Stimulated activated naive CD8-positive, alpha-beta T cell treated with anti-CD3 and anti-CD28 coated beads, Interleukin-15, amount 100 ng/mL, for 72 hours (primary cell): Measurements from ENCODE around the gene CCDC179.
A peak's percentile ranks its signal among the peaks of the same experiment; 100 is the strongest.

Source experiments
- ATAC-seq: fragments of 150-1000 bp; cut with Tn5 transposase; 2 replicates; pipeline ENCODE4 v1.10.0; 2021; ENCODE audit warnings: mild to moderate bottlenecking, moderate library complexity
- DNase-seq, 2 donors: peaks; one replicate each; pipeline ENCODE4 v3.0.0; 2021 to 2022
- H3K27ac Mint-ChIP-seq, 2 donors: one replicate each; pipeline ENCODE4 v1.8.0; 2022; ENCODE audit warnings: mild to moderate bottlenecking in 2 of 2, mixed read lengths in 2 of 2, moderate library complexity in 2 of 2
- H3K27me3 Mint-ChIP-seq: one replicate; pipeline ENCODE4 v1.8.0; 2022; ENCODE audit warnings: mixed read lengths
- H3K4me1 Mint-ChIP-seq: one replicate; pipeline ENCODE4 v1.8.0; 2022; ENCODE audit warnings: mild to moderate bottlenecking, mixed read lengths
- H3K4me3 Mint-ChIP-seq, 2 donors: one replicate each; pipeline ENCODE4 v1.8.0; 2022; ENCODE audit warnings: mild to moderate bottlenecking in 2 of 2, mixed read lengths in 2 of 2, moderate library complexity in 1 of 2
- H3K9me3 Mint-ChIP-seq, 2 donors: one replicate each; pipeline ENCODE4 v1.8.0; 2022; ENCODE audit warnings: mixed read lengths in 2 of 2

Gene CCDC179

DNA sequence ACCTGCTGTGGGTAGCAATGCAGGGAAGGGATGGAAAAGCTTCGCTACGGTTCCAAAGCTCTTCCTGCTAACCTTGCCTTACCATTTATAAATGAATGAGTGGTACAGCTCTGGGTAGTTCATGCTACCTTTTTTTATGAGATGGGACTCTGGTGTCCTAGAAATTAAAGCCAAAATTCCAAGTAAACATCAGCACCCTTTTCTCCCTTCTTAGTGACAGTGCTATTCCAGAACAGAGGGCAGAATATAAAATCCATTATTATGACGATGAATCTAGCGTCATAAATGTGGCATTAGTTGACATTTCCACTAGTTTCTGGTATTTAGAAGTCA, 30.2 kb downstream of the CCDC179 start:
- ATAC-seq (no peak), DNase-seq (no peak)
- Mint-ChIP-seq H3K4me1 (peaks cover 7% of the 10 kb centered on the region), H3K27me3 (no peaks in the 10 kb centered on the region), H3K9me3 (no peaks in the 10 kb centered on the region), H3K4me3 (peak overlapping the region; percentile 89 to 90), H3K27ac (peak overlapping the region in 1 of 2 donors; percentile 87)

DNA sequence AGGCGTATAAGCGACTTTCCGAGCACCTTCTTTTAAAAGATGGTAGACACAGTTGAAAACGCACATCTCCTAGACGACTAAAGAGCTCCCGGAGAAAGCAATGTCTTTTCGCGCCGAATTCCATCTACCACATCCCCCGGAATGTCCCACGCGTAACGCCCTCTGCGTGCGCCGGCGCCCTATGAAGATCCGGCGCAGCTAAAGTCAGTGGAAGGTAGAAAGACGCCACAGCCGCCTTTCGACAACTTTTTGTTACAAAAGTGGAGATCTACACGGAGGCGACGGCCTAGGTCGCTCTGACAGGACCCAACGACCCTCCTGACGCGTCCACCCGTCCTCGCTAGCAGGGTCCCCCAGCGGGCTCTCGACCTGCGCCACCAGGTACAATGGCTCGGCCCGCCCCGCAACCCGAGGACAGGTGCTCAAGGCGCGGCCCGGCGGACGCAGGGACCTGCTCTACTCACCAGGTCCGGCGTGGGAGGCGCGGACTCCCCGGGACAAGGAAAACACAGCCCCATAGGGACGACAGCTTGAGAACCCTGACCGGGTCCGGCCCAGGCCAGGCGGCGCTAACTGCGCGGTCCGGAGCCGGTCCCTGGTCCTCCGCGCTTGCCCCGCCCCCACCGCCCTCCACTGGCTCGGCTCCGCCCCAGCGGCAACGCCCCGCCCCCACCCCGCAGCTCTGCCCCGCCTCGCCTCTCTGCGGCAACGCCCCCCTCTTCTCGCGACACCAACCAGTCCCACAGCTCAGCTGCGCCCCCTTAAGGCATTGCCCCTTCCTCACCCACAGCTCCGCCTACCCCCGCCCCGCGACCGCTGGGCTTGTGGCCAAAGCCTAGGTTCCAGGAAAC, 30.8 kb downstream of the CCDC179 start, which contains the start of gene SVIP:
SVIP (minus strand) TSS at position 571 of the 851 bp plus-strand sequence; CDS start at position 518, 53 bp downstream.
- Mint-ChIP-seq H3K4me1 (peaks cover 7% of the 10 kb centered on the region), H3K27ac (peak within 1 kb of the TSS; percentile 90 to 93), H3K9me3 (no peaks in the 10 kb centered on the region), H3K27me3 (no peaks in the 10 kb centered on the region), H3K4me3 (peak within 1 kb of the TSS; percentile 89 to 90)
- ATAC-seq (peak; percentile 87), DNase-seq (peak; percentile 90 to 91)

DNA sequence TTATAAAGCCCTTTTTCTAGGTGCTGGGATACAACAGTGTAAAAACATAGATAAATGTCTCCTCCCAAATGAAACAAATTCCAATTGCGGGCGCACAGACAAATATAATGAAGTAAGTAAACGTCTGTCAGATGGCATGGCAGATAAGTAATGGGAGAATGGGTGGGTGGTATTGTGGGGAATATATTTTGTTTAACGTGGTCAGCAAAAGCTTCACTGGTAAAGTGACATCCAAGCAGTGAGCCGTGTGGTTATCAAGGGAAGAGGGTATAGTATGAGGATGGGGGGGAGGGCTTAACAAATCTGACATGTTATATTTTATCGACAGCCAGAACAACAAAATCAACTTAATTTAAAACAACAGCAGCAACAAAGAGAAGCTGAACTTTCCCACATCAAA, 31.9 kb downstream of the CCDC179 start:
- Mint-ChIP-seq H3K4me3 (peak overlapping the region; percentile 89 to 90), H3K27ac (peak overlapping the region; percentile 90 to 93), H3K27me3 (no peaks in the 10 kb centered on the region), H3K9me3 (no peaks in the 10 kb centered on the region), H3K4me1 (peaks cover 7% of the 10 kb centered on the region)
- DNase-seq (no peak), ATAC-seq (no peak)

DNA sequence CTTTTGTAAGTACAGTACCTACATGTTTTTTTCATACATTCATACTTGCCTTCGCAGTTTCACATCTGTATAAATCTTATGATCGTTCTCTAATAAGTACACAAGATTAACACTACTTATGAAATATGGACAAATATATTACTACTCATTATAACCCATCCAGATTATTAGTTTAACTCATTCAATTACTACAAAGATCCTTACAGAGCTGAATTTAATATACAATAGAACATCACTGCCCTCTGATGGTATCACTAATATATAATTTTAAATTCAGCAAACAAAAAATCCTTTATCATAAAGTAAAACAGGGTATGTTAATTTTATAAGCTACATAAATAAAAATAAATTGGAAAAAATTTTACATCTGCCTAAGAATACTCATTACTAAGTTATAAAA, 38.1 kb downstream of the CCDC179 start:
- ATAC-seq = no peak
- no peak for DNase-seq
- peaks cover 0 to 11% of the 10 kb centered on the region in 2 donors for H3K9me3 Mint-ChIP-seq
- H3K4me1 Mint-ChIP-seq = no peaks in the 10 kb centered on the region
- no peak overlapping the region for H3K4me3 Mint-ChIP-seq
- H3K27ac Mint-ChIP-seq = no peak overlapping the region
- no peaks in the 10 kb centered on the region for H3K27me3 Mint-ChIP-seq

DNA sequence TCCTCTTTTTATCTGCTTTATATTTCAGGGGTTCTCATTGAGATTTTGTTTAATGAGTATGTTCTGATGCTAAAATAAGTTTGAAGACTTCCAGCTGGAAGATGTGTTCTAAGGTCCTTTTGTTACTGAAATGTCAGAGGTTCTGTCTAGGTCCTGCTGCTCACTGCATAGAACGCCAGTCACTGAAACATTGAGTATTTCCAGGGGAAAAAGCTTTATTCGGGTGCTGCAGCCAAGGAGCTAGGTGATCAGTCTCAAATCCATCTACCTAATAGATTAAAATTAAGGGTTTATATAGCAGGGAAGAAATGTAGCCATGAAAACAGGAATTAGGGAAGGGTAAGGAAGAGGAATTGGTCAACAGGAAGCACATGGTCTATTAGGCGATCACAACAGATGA, 50.4 kb downstream of the CCDC179 start:
- Mint-ChIP-seq H3K27me3 (no peaks in the 10 kb centered on the region), H3K9me3 (peaks cover 8 to 9% of the 10 kb centered on the region in 2 donors), H3K4me3 (no peak overlapping the region), H3K27ac (no peak overlapping the region), H3K4me1 (no peaks in the 10 kb centered on the region)
- DNase-seq (no peak), ATAC-seq (no peak)

DNA sequence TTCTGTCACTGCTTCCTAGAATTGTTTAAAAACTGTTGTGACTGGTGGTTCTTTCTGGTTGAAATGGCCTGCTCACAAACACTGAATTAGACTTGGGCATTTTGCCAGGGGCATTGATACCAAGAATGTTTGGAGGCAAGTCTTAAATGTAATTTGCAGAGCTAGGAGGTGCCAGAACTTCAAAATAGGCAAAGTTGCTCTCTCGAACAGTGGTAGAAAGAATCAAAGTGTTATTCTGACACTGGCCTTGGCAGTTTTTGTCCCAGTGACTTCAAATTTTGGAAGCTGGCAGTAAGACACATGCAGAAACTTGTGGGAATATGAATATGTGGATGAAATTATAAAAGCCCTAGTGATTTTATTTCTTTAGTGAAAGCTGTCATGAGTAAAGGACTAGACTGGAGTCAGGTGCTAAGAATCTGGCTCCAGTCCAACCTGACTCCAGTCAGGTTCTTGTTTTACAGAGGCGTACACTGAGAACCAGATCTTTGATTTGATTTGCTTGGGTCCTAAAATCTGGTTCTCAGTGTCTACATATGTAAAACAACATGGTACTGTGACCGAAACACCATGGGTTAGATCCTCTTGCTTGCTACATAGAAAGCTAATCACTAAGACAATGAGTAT, 51.6 kb downstream of the CCDC179 start:
- no peak for DNase-seq
- H3K4me3 Mint-ChIP-seq = no peak overlapping the region
- no peaks in the 10 kb centered on the region for H3K4me1 Mint-ChIP-seq
- ATAC-seq = no peak
- no peak overlapping the region for H3K27ac Mint-ChIP-seq
- H3K27me3 Mint-ChIP-seq = no peaks in the 10 kb centered on the region
- H3K9me3 Mint-ChIP-seq = peaks cover 8 to 9% of the 10 kb centered on the region in 2 donors

DNA sequence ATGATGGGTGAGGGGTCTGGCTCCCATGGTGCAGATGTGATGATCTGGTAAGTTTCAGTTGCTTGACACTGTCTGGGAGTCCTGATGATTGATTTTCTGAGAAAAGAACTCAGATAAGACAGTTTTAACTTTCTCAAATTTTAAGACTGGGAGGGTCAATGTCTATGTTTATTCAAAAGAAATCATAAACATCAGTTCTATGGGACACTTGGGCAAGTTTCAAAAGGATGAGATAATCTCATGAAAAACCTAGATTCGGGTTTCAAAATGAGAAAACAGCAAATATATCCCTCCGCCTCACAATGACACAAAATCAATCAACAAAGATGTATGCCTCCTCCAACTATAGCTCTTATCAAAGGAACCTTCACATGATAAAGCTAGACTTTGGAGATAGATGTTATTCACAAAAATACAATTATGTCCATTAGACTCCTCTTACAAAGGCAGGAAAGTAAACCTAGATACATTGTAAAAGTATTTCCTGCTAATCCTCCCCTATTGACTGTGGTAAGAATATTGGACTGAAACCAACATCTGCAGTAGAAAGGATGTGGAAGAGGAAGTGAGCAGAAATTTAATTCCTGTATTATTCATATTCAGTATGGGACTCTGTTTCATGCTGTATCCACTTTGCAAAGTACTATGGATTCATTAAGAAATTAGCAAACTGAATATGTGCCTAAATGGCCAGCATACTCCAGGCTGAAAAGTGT, 52.3 kb downstream of the CCDC179 start:
- H3K4me1 Mint-ChIP-seq = no peaks in the 10 kb centered on the region
- ATAC-seq (no peak), DNase-seq (no peak)
- H3K4me3 Mint-ChIP-seq = no peak overlapping the region
- H3K27me3 Mint-ChIP-seq = no peaks in the 10 kb centered on the region
- no peak overlapping the region for H3K27ac Mint-ChIP-seq
- H3K9me3 Mint-ChIP-seq = peaks cover 8 to 9% of the 10 kb centered on the region in 2 donors

DNA sequence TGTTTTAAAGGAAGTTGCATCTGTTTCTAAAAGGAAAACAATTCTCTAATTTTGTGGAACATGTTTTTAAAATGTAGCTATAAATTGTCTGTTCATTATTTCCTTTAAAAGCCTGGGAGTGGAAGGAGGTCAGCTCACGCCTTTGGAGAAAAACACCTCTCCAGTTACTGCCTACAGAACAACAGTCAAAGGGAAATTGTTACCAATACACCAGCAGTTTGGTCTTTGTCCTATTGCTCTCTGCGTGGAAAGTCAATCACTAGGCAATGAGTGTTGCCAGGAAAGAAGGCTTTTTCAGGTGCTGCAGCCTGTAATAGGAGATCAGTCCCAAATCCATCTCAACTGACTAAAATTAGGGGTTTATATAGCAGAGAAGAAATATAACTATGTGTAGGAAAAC, 52.9 kb downstream of the CCDC179 start:
- H3K4me1 Mint-ChIP-seq = no peaks in the 10 kb centered on the region
- ATAC-seq = no peak
- peaks cover 8 to 9% of the 10 kb centered on the region in 2 donors for H3K9me3 Mint-ChIP-seq
- DNase-seq = no peak
- no peaks in the 10 kb centered on the region for H3K27me3 Mint-ChIP-seq
- H3K27ac Mint-ChIP-seq = no peak overlapping the region
- H3K4me3 Mint-ChIP-seq = no peak overlapping the region

DNA sequence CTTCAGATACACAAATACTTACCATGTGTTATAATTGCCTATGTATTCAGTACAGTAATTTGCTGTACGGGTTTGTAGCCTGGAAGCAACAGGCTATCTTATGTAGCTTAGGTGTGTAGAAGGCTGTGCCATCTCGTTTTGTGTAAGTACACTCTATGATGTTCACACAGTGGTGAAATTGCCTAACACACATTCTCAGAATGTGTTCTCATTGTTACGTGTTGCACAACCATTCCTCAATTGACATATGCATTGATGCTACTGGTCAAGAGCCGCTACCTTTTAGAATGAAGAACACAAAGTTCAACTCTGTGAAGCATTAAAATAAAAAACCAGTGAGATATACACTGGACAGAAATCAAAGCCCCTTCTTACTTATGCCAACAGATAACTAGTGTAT, 57.4 kb downstream of the CCDC179 start:
- DNase-seq (no peak), ATAC-seq (no peak)
- Mint-ChIP-seq H3K27me3 (peaks cover 5% of the 10 kb centered on the region), H3K27ac (no peak overlapping the region), H3K9me3 (no peaks in the 10 kb centered on the region), H3K4me1 (no peaks in the 10 kb centered on the region), H3K4me3 (no peak overlapping the region)

DNA sequence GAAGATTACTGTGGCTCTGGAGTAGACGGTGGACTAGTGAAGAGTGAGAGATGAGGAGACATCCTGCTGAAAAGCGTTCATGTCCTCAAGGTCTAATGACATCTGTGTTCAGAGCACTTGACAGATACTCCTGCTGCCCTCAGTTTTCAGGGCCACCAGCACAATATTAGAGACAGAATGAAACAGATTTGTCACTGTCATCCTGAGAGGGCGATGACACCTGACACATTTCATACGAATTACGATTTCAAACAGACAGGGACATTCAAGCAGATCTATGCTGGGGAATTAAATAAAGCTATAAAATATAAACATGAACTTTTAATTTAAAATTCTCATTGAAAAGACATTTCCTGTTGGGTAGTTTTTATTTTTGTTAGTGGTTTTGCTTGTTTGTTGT, 59.8 kb downstream of the CCDC179 start:
- no peaks in the 10 kb centered on the region for H3K9me3 Mint-ChIP-seq
- ATAC-seq = no peak
- H3K27me3 Mint-ChIP-seq = peaks cover 5% of the 10 kb centered on the region
- no peak overlapping the region for H3K27ac Mint-ChIP-seq
- no peak overlapping the region for H3K4me3 Mint-ChIP-seq
- no peak for DNase-seq
- H3K4me1 Mint-ChIP-seq = no peaks in the 10 kb centered on the region

DNA sequence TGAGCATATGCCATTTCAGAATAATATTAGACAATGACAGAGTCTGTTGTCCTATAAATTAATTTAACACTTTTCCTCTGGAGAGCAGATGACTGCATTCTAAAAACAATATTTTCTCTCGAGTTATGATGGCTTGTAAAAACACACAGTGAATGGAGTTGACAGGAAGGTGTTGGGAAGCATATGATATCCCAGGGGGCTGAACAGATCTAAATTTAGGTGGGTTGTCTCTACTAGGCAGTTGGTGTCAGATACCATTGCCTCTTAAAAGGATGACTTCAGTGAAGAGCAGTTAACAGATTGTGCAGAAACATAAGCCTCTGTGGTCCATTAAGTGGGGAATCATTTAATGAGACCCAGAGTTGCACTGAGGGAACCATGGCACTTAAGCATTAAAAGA, 61.4 kb downstream of the CCDC179 start:
- H3K27ac Mint-ChIP-seq = no peak overlapping the region
- DNase-seq = no peak
- H3K4me3 Mint-ChIP-seq = no peak overlapping the region
- no peaks in the 10 kb centered on the region for H3K4me1 Mint-ChIP-seq
- no peak for ATAC-seq
- H3K9me3 Mint-ChIP-seq = no peaks in the 10 kb centered on the region
- peaks cover 5% of the 10 kb centered on the region for H3K27me3 Mint-ChIP-seq

DNA sequence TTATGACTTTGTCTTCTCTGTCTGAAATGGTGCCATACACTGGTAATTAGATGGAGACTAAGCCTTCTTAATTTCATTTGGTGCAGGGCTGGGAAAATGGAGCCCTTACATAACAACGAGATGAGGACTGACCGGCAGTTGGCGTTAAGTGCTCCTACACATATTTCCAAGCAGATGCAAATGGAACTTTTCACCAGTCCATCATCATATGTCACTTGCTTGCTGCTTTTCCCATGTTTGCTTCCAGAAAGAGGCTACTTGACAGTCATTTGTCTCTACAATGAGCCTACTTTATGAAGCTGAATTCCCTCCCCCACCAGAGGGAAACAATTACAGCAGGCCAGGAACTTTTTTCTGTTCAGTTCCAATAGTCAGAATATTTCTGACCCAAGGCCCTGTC, 63.2 kb downstream of the CCDC179 start:
- peaks cover 5% of the 10 kb centered on the region for H3K27me3 Mint-ChIP-seq
- no peak for DNase-seq

More for the DNA sequence above, 63.2 kb downstream of the CCDC179 start:
- no peaks in the 10 kb centered on the region for H3K4me1 Mint-ChIP-seq
- ATAC-seq = no peak
- no peaks in the 10 kb centered on the region for H3K9me3 Mint-ChIP-seq
- no peak overlapping the region for H3K27ac Mint-ChIP-seq
- H3K4me3 Mint-ChIP-seq = no peak overlapping the region
